ENCODE data around the gene TRMT1L.
A peak's percentile ranks its signal among the peaks of the same experiment; 100 is the strongest.
"Not testable (repeated sequence)": the region's sequence is repeated elsewhere in the genome, so short reads cannot be mapped to it uniquely, and the experiment has no call there.

Gene TRMT1L, protein sequence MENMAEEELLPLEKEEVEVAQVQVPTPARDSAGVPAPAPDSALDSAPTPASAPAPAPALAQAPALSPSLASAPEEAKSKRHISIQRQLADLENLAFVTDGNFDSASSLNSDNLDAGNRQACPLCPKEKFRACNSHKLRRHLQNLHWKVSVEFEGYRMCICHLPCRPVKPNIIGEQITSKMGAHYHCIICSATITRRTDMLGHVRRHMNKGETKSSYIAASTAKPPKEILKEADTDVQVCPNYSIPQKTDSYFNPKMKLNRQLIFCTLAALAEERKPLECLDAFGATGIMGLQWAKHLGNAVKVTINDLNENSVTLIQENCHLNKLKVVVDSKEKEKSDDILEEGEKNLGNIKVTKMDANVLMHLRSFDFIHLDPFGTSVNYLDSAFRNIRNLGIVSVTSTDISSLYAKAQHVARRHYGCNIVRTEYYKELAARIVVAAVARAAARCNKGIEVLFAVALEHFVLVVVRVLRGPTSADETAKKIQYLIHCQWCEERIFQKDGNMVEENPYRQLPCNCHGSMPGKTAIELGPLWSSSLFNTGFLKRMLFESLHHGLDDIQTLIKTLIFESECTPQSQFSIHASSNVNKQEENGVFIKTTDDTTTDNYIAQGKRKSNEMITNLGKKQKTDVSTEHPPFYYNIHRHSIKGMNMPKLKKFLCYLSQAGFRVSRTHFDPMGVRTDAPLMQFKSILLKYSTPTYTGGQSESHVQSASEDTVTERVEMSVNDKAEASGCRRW

DNA sequence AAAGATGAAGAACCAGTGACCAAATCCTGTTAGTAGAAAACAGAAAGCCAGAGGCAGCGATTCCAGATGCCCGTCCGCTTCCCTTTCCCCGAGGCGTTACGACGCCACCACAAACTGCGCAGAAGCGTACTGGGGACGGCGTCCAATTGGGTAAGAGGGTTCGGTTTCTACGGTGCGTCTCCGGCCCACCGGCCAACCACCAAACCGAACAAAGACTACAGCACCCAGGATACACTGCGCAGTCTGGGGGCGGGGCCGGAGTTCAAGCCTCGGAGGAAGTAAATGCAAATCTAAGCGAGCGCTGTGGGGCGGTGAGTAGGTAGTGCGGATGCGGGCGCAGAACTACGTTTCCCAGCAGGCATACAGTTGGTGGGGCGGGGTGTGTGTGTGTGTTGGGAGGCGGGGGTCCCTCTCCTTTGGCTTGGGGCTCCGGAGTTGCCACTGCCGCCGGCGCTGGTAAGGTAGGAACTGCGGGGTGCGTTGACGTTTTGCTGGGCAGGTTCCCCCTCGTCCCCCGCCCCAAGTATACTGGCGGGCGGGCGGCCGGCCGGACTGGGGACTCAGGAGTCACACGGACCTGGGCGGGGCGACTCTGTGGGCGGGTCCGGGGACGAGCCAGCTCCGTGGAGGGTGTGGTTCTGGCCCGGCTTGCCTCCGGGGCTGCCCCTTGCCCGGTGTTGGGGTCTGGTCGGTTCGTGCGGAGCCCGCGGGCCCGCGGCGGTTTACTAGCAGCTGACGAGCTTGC is at the start of gene TRMT1L, which contains the start of gene SWT1:
Gene TRMT1L (minus strand): TSS at position 100 of the 745 bp plus-strand sequence. CDS start 241 bp downstream, outside the sequence.
Gene SWT1 (plus strand): TSS at position 314 of the 745 bp plus-strand sequence. CDS start 3,675 bp downstream, outside the sequence.
- peak; percentile 92 for DNase-seq (ENCODE audit: low read depth)

DNA sequence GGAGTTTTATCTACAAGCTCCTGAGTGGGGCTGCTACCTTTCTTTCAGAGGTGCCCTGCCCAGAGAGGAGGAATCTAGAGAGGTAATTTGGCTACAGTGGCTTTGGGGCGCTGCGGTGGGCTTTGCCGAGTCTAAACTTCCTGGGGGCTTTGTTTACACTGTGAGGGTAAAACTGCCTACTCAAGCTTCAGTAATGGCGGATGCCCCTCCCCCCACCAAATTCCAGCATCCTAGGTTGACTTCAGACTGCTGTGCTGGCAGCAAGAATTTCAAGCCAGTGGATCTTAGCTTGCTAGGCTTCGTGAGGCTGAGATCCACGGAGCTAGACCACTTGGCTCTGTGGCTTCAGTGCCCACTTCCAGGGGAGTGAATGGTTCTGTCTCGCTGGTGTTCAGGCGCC is 44.1 kb upstream of the TRMT1L start:
- no peak for DNase-seq (ENCODE audit: low read depth)

DNA sequence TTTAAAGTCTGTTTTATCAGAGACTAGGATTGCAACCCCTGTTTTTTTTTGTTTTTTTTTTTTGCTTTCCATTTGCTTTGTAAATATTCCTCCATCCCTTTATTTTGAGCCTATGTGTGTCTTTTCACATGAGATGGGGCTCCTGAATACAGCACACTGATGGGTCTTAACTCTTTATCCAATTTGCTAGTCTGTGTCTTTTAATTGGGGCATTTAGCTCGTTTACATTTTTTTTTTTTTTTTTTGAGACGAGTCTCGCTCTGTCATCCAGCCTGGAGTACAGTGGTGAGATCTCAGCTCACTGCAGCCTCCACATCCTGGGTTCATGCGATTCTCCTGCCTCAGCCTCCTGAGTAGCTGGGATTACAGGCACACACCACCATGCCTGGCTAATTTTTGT is 42.0 kb upstream of the TRMT1L start:
- not testable (repeated sequence) for DNase-seq (ENCODE audit: low read depth)

DNA sequence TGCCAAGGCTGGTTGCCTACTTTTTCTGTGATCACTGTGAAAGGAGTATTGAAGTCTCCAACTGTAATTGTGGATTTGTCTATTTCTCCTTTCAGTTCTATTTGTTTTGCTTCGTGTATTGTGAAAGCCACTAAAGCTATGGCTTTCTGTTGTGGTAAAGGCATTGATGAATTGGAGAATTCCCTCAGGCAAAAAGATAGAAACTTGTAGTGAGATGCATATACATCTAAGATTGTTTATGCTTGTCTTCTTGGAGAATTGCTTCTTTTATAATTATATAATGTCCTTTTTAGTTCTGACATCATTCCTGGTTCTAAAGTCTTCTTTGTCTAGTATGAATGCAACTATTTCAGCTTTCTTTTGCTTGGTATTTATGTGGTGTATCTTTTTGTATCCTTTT is 37.0 kb upstream of the TRMT1L start:
- DNase-seq (ENCODE audit: low read depth) = no peak

DNA sequence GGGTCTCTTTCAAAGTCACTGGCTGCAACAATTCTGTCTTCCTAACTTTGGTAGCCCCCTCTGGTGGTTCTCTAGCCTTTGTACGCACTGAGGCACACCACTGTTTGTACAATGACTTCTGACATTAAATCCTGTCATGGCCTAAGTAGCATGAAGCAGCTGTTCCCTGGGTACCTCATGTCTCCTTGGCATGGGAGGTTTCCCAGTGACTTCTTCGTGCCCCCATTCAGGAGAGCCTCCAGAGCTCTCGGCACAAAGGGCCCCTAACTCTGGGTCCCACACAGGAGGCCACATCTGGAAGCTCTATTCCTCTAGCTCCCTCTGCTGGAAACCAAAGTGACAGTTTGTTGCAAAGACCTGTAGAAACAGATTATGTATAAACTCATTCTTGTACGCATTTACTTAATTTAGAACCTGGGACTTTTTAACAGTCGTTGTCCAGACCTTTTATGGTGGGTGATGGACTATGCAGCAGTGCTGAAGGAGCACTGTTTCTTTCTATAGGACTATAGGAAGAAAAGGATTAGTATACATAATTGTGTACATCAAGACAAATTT is 13.6 kb upstream of the TRMT1L start:
- no peak for DNase-seq (ENCODE audit: low read depth)

DNA sequence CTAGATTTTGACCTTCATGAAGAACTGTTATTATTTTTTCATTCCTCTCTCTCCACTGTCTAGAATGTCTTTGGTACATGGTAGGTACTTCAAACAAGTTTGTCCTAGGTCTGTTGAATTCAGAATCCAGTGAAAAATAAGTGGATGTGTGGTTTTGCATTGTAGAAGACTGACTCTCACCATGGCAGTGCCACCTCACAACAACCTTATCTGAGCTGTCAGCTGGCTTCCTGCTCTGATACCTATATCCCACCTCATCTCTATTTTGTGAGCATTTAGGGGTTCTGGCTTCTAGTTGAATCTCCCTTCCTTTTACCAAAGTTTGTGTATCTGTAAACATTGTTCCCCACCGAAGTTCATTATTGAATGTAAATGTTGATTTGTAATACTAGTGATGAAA is 9.4 kb upstream of the TRMT1L start:
- no peak for DNase-seq (ENCODE audit: low read depth)

DNA sequence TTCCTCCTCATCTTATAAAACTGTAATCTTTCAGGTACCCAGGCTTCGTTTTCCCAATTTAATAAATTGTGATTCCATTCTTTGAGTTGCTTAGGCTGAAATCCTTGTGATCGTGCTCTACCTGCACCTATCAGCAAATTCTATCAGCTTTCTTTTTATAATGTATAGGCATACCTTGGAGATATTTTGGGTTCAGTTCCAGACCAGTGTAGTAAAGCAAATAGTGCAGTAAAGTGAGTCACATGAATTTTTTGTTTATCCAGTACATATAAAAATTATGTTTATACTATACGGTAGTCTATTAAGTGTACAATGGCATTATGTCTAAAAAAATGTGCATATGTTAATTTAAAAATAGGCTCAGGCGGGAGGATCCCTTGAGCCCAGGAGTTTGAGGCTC is 5.7 kb upstream of the TRMT1L start:
- DNase-seq (ENCODE audit: low read depth) = no peak

DNA sequence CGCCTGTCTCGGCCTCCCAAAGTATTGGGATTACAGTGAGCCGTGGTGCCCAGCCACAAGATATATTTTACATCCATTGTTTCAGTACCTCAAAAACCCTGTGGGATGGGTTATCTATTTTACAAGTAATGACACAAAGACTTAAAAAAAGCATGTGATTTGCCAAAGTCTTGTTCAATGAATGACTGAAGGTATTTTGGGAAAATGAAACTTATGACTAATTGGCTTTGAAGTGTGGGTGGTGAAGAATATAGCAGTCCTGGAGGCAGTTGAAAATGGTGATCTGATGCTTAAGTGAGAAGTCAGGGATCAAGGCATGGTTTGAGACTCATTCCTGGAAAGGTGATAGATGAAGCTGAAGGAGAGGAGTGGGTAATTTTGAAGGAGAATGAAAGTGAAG is 3.2 kb upstream of the TRMT1L start:
- DNase-seq (ENCODE audit: low read depth) = no peak

DNA sequence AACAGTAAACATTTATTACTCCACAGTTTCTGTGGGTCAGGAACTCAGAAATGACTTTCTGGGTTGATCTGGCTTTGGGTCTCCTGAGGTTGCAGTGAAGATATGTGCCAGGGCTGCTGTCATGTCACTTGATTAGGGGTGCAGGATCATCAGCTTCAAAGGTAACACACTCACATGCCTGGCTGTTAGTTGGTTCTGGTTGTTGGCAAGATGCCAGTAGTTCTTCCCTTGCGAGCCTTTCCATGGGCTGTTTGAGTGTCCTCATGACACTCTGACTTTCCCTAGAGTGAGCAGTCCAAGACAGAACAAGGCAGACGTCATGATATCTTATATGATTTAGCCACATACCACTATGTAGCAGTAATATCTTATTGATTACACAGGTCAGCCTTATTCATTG is 2.0 kb upstream of the TRMT1L start:
- DNase-seq (ENCODE audit: low read depth) = no peak

DNA sequence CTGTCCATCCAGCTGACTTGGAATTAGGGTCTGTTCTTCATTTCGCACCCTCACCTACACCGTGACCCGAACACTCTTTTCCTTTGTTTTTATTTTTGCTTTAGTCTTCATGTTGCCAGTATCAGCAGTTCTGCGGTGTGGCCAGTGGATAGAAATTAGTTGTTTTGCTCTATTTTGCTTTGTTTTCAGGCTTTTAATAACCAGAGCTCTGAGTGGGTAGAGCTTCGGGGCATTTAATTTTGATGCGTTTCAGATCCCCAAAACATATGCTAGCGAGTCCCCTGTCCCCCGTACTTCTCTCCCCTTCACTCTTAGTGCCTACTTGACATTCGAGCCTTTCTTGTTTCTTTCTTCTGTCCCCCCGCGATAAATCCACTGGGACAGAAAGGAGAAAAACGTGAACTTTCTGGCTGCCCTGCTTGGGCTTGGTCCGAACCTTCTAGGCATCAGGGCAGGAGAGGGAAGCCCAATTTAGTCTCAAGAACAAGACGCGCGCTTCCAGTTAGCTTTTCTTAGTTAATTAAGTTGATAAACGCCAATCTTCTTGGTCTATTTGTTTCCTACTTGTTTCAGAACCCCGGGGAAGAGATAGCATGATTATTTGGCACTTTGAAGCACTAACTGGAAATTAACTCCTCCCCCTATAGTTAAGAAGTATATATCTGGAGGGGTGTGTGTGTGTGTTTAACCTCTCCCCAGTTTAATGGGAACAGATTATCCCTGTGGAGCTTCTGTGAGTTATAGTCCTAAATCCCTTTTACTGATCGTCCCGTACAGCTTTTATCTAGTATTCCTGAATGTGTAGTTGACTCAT is 1.1 kb upstream of the TRMT1L start:
- no peak for DNase-seq (ENCODE audit: low read depth)

DNA sequence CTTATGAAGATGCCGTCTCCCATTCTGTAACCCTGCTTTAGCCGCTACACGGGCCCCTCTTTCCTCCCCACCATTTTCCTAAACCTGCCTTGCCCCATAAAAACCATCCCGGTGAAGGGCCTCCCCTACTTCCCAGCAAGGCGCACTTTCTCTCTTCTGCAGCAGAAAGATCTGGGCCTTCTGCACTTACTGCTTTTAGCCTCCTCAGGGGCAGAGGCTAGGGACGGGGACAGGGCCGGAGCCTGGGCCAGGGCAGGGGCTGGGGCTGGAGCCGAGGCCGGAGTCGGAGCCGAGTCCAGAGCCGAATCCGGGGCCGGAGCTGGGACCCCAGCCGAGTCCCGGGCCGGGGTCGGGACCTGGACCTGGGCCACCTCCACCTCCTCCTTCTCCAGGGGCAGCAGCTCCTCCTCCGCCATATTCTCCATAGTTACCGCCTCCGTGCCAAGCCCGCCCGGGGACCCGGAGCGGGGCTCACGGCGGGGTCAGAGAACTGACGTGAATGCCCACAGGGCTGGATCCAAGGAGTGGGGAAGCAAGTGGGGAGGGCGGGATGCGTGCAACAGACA is 382 bp downstream of the TRMT1L start:
- no peak for DNase-seq (ENCODE audit: low read depth)

DNA sequence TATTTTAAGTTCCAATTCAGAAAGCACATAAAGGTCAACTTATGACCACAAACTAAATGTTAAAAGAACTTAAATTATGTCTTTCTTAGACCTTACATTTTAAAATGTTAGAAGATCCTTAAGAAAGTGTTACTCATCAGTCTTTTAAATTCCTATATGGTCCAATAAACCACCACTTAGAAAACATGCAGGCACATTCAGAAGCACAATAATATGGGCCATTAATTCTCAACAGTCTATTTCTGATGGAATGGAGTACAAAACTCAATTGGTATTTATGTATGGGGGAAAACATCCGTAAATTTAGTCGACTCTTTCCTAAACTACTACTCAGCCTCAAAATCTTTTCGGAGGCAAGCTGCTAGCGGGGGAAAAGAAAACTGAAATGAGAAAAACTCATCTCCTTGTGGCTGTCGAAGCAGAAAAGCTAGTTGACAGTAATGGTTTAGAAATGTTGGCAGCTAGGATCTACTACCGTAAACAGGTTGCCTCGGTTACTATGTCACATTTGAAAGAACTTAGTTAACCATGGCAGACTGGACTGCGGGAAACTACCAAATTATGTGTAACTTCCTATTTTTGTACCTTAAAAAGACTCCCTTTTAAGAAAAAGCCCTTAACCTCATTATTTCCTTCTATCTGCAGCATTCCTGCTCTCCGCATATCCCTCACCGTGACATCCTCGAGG is 1.0 kb downstream of the TRMT1L start:
- DNase-seq (ENCODE audit: low read depth) = no peak

DNA sequence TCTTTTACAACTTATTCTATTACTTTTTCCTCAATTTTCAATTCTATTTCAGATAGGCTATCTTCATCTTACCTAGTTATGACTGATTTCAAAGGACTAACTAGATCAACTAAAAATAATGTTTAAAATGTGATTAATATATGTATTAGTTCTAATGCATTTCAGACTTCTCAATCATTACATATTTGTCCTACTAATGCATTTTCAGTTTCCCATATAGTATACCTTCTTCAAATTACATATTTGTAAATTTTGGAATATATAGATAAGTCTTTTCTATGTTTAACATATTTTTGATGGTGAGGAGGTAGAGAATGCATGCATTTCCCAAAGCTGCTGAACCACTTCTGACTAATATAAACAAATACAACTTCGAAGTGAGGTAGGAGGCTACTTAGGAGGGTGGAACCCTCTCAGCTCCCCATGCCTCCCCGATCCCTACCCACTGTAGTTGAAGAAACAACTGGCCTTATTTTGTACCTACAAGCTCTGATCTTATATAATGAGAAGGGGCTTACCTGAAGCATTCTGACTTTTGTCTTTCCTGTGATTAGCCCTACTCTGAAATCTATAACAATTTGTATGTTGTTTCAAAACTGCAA is 1.7 kb downstream of the TRMT1L start:
- DNase-seq (ENCODE audit: low read depth) = no peak

DNA sequence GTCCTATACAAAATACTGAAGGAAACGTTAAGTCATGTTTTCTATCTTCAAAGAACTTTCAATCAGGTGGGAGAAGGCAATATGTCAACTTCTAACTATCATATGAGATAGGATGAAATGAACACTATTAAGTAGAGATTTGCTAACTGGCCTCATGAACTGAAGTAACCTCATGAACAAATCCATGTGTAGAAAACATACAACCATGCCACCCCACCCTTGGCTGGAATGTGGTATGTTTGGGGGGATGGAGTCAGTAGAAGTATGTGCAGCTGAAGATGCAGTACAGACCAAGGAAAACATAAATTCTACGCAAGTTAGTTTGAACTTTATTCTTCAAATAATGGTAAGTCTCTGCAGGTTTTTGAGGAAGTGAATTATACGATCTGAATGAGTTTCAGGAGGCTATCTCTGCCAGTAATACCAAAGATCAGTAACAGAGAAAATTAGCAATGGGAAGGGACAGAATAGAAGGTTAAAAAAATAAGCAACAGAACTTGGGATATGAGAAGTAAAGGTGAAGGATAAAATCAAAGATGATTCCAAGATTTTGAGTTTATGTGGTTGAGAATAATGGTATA is 4.5 kb downstream of the TRMT1L start:
- DNase-seq (ENCODE audit: low read depth) = no peak

DNA sequence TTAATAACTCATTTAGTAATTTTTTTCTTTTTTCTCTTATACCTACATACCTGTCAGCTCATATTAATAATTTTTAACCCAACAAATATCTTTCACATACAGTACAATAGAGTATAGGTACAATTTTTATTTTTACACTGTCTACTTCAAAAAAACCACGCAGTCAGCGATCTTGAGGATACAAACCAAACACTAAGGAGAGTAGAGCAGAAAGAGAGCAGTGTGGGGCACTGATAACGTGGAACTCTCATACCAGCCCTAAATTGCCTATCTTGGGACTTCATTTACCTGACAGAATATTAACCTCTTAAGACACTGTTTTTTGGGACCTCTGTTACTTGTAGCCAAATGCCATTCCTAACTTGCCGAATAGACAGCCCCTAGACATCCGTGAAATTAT is 5.5 kb downstream of the TRMT1L start:
- DNase-seq (ENCODE audit: low read depth) = no peak

DNA sequence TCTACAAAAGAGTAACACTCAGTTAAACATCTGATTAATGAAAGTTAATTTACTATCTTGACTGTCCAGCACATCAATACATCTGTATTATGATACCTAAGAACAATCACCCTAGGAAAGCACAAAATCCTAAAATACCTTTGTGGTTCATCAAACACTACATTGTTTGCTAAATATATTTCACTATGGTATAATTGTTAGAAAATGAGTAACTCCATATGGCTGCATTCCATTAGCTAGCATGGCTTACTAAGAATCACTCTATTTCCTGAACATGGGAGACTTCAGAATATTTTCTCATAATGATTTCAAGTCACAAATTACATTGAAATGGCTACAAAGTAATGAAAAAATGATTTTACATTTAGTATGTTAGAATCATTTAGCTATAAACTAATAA is 12.5 kb downstream of the TRMT1L start:
- no peak for DNase-seq (ENCODE audit: low read depth)

DNA sequence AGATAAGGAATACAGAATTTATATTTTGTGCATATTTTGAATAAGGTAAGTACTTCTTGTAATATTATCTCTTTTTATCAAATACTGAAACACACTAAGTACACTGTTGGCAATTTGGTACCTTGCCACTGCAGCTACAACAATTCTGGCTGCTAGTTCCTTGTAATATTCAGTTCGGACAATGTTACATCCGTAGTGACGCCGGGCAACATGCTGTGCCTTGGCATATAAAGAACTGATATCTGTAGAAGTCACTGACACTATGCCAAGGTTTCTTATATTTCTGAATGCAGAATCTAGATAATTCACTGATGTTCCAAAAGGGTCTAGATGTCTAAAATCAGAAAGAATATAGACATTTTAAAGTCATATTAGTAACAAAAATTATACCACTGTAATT is 17.5 kb downstream of the TRMT1L start:
- no peak for DNase-seq (ENCODE audit: low read depth)

DNA sequence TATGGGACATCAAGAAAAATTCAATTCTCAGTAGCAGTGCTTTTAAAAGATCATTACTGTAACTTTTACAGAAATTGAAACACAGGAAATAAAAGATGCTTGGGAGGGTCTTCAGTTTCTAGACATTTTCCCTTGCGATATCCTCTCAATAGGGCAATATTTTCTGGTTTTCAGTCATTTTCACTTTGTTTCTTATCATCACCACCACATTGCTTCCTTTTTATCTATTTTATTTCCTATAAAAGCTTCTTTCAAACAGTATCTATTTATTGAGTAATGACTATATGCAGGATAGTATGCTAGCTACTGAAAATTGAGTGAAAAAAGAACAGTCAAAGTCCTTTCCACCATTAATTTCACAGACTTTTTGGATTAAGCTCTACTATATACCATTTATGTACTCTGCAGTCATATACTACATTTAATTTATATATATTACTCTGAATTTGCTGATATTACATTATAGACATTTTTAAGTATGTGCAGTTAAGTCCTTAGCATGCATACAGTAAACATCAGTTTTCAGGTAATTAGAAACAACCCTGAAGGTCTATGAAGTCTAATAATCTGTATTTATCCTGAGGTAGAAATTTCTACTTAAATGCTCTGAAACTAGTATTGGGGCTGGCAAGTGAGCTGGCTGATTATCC is 18.7 kb downstream of the TRMT1L start:
- no peak for DNase-seq (ENCODE audit: low read depth)

DNA sequence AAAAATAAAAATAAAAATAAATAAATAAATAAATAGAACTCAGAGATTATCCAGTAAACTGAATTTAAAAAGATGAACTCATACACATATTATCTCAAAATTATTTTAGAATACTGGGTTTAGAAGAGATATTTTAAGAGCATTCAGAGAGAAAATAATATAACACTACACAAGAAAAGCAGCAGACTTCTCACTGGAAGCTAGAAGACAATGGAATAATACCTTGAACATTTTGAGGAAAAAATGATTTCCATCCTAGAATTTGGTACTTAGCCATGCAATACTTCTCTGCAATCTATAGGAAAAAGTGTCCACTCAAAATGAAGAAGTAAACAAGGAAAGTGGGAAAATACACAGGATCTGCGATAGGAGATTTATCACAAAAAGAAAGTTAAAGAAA is 24.2 kb downstream of the TRMT1L start:
- no peak for DNase-seq (ENCODE audit: low read depth)
